H1 (cell line): ENCODE data around the gene HSPA5. TPM values are rescaled to one million over a fixed set of nuclear protein-coding genes. Genes with fewer than 3 reads are reported as not detected.

Experiments used
- CTCF ChIA-PET: fragments of 300-600 bp; sonication (Branson Sonifier 250); formaldehyde crosslinking; loops from one replicate; lab custom pipeline; 2021; ENCODE audit not compliant: partially characterized antibody; lab: Charles Lee
- POLR2A ChIA-PET: fragments of 300-600 bp; sonication (Branson Sonifier 250); formaldehyde crosslinking; loops from one replicate; lab custom pipeline; 2021; ENCODE audit warnings: inconsistent platforms; ENCODE audit not compliant: partially characterized antibody; lab: Charles Lee
- DNase-seq, 2 experiments: peaks; one replicate each; pipeline versions ENCODE4 v3.0.0 to v3.0.0-alpha.2; 2010 to 2022; ENCODE audit warnings: low spot score in 2 of 2, low read depth in 1 of 2, mixed read lengths in 1 of 2
- FAIRE-seq: peaks from 2 replicates; lab custom pipeline; 2011; peaks lifted over from hg19 to GRCh38; lab: Jason Lieb, UNC
- H2AFZ ChIP-seq: 2 replicates; pipeline ENCODE4 v1.8.1; 2012; ENCODE audit warnings: low read length, inconsistent platforms
- H2AK5ac ChIP-seq: 2 replicates; pipeline ENCODE4 v1.6.1; 2013; ENCODE audit warnings: low read depth, low read length
- H2BK120ac ChIP-seq: replicated peaks from 2 replicates; pipeline ENCODE3; 2013; ENCODE audit warnings: low read depth, low read length, inconsistent platforms
- H2BK12ac ChIP-seq: 2 replicates; pipeline ENCODE4 v1.6.1; 2013; ENCODE audit warnings: low read depth, low read length
- H2BK15ac ChIP-seq: 2 replicates; pipeline ENCODE4 v1.6.1; 2013; ENCODE audit warnings: low read length
- H2BK20ac ChIP-seq: 2 replicates; pipeline ENCODE4 v1.6.1; 2013; ENCODE audit warnings: low read length
- H2BK5ac ChIP-seq: 2 replicates; pipeline ENCODE4 v1.6.1; 2013; ENCODE audit warnings: low read depth, low read length
- H3K14ac ChIP-seq: 2 replicates; pipeline ENCODE4 v1.6.1; 2013; ENCODE audit warnings: inconsistent platforms; ENCODE audit not compliant: insufficient read length
- H3K18ac ChIP-seq: 2 replicates; pipeline ENCODE4 v1.6.1; 2013; ENCODE audit warnings: low read length; ENCODE audit errors: extremely low read depth
- H3K23ac ChIP-seq: 2 replicates; pipeline ENCODE4 v1.6.1; 2013; ENCODE audit warnings: inconsistent platforms; ENCODE audit not compliant: insufficient read length
- H3K23me2 ChIP-seq: 2 replicates; pipeline ENCODE4 v1.6.1; 2013; ENCODE audit warnings: low read depth, low read length
- H3K27ac ChIP-seq: 2 replicates; pipeline ENCODE4 v1.6.1; 2011; ENCODE audit warnings: low read depth, low read length, inconsistent platforms
- H3K27me3 ChIP-seq, 4 experiments: replicated peaks in 1 of 4; 1 replicate in 1 of 4; 2 replicates in 3 of 4; pipeline versions ENCODE4 v1.6.1 to v1.8.1; 2011 to 2013; ENCODE audit warnings: low read length in 3 of 4, mild to moderate bottlenecking in 3 of 4, inconsistent platforms in 2 of 4, mixed read lengths in 2 of 4, moderate library complexity in 1 of 4; ENCODE audit not compliant: control insufficient read depth in 3 of 4, insufficient read depth in 3 of 4; ENCODE audit errors: extremely low read depth in 1 of 4
- H3K36me3 ChIP-seq, 4 experiments: 2 replicates each; pipeline versions ENCODE4 v1.6.1 to v1.8.1; 2011 to 2013; ENCODE audit warnings: mild to moderate bottlenecking in 4 of 4, low read length in 3 of 4, moderate library complexity in 2 of 4, control low read depth in 1 of 4, inconsistent platforms in 1 of 4; ENCODE audit not compliant: insufficient read depth in 4 of 4, control insufficient read depth in 2 of 4
- H3K4ac ChIP-seq: replicated peaks from 2 replicates; pipeline ENCODE3; 2013; ENCODE audit warnings: low read length, low read depth, mixed read lengths, inconsistent platforms; ENCODE audit not compliant: insufficient read length
- H3K4me1 ChIP-seq, 4 experiments: replicated peaks in 1 of 4; 1 replicate in 1 of 4; 2 replicates in 3 of 4; pipeline versions ENCODE4 v1.6.1 to v1.8.1; 2011 to 2013; ENCODE audit warnings: low read length in 3 of 4, inconsistent platforms in 2 of 4, mixed read lengths in 1 of 4; ENCODE audit not compliant: insufficient read depth in 4 of 4, control insufficient read depth in 3 of 4
- H3K4me2 ChIP-seq, 2 experiments: 2 replicates each; pipeline versions ENCODE4 v1.6.1 to v1.8.1; 2011 to 2013; ENCODE audit warnings: low read depth in 2 of 2, low read length in 2 of 2, control low read depth in 1 of 2, inconsistent platforms in 1 of 2, mild to moderate bottlenecking in 1 of 2; ENCODE audit not compliant: insufficient read depth in 1 of 2
- H3K4me3 ChIP-seq, 4 experiments: fragments of 200-600, 300-600 bp in 1 of 4; sonication (generic), shearing (Covaris generic), sonication (Bioruptor Twin) in 1 of 4; 2 replicates each; pipeline versions ENCODE4 v1.5.1 to v1.8.1; 2011 to 2016; ENCODE audit warnings: low read length in 4 of 4, low read depth in 3 of 4, control low read depth in 2 of 4, inconsistent platforms in 2 of 4, mild to moderate bottlenecking in 2 of 4, mixed read lengths in 1 of 4, moderate library complexity in 1 of 4; ENCODE audit not compliant: insufficient read depth in 2 of 4; ENCODE audit errors: extremely low read depth in 1 of 4
- H3K56ac ChIP-seq: replicated peaks from 2 replicates; pipeline ENCODE3; 2013; ENCODE audit warnings: low read depth, mild to moderate bottlenecking, mixed read lengths, low read length, inconsistent platforms; ENCODE audit not compliant: insufficient read length
- H3K79me1 ChIP-seq: 2 replicates; pipeline ENCODE4 v1.6.1; 2013; ENCODE audit warnings: low read depth, low read length, control low read depth
- H3K79me2 ChIP-seq, 2 experiments: 2 replicates each; pipeline versions ENCODE4 v1.6.1 to v1.8.1; 2012 to 2013; ENCODE audit warnings: low read length in 2 of 2, mild to moderate bottlenecking in 2 of 2, inconsistent platforms in 1 of 2; ENCODE audit not compliant: insufficient read depth in 2 of 2, control insufficient read depth in 1 of 2
- H3K9ac ChIP-seq, 4 experiments: replicated peaks in 1 of 4; 1 replicate in 1 of 4; 2 replicates in 3 of 4; pipeline versions ENCODE4 v1.6.1 to v1.8.1; 2011 to 2013; ENCODE audit warnings: low read depth in 3 of 4, low read length in 3 of 4, control low read depth in 2 of 4, mild to moderate bottlenecking in 2 of 4, moderate library complexity in 2 of 4, inconsistent platforms in 1 of 4; ENCODE audit errors: extremely low read depth in 1 of 4
- H3K9me3 ChIP-seq, 2 experiments: 2 replicates each; pipeline versions ENCODE4 v1.6.1 to v1.8.1; 2012 to 2013; ENCODE audit warnings: mild to moderate bottlenecking in 2 of 2, moderate library complexity in 2 of 2, control low read depth in 1 of 2, inconsistent platforms in 1 of 2, low read depth in 1 of 2, low read length in 1 of 2, mixed read lengths in 1 of 2; ENCODE audit not compliant: insufficient read depth in 2 of 2
- H4K20me1 ChIP-seq, 2 experiments: replicated peaks in 1 of 2; 2 replicates each; pipeline versions ENCODE3 to v1.8.1; 2011 to 2013; ENCODE audit warnings: inconsistent platforms in 2 of 2, low read length in 2 of 2, mild to moderate bottlenecking in 1 of 2; ENCODE audit not compliant: insufficient read depth in 2 of 2, control insufficient read depth in 1 of 2
- H4K5ac ChIP-seq: 2 replicates; pipeline ENCODE4 v1.6.1; 2013; ENCODE audit warnings: low read length, low read depth, mixed read lengths, inconsistent platforms; ENCODE audit not compliant: insufficient read length
- H4K8ac ChIP-seq: 2 replicates; pipeline ENCODE4 v1.8.0; 2013; ENCODE audit warnings: mild to moderate bottlenecking, moderate library complexity, low read length, inconsistent platforms; ENCODE audit not compliant: insufficient read depth; ENCODE audit errors: extremely low read depth
- H4K91ac ChIP-seq: replicated peaks from 2 replicates; pipeline ENCODE3; 2013; ENCODE audit warnings: low read length, mixed read lengths, inconsistent platforms; ENCODE audit not compliant: insufficient read length
- BRCA1 ChIP-seq: IDR thresholded peaks from 2 replicates; pipeline ENCODE4 v1.6.1; 2012; ENCODE audit warnings: low read depth, low read length, improper control_type of control experiment
- POLR2AphosphoS5 ChIP-seq: IDR thresholded peaks from 2 replicates; pipeline ENCODE4 v1.6.1; 2011; ENCODE audit warnings: low read depth, low read length
- RXRA ChIP-seq: IDR thresholded peaks from 2 replicates; pipeline ENCODE4 v1.6.1; 2011; ENCODE audit warnings: low read depth, mild to moderate bottlenecking, low read length, moderate library complexity; ENCODE audit not compliant: insufficient read depth
- SP1 ChIP-seq: IDR thresholded peaks from 2 replicates; pipeline ENCODE4 v1.6.1; 2011; ENCODE audit warnings: low read depth, low read length
- SRF ChIP-seq: IDR thresholded peaks from 2 replicates; pipeline ENCODE4 v1.6.1; 2011; ENCODE audit warnings: mild to moderate bottlenecking, low read depth, low read length, moderate library complexity
- TAF7 ChIP-seq: optimal IDR thresholded peaks from 2 replicates; pipeline ENCODE3; 2011; ENCODE audit warnings: low read depth, mild to moderate bottlenecking, inconsistent platforms, low read length, moderate library complexity, borderline replicate concordance
- YY1 ChIP-seq: IDR thresholded peaks from 2 replicates; pipeline ENCODE4 v1.6.1; 2011; ENCODE audit warnings: low read depth, mild to moderate bottlenecking, low read length
- WGBS, 2 experiments: shearing (Covaris generic) in 1 of 2; methylation state at CpG; one replicate each; pipeline versions ENCODE4 v1.1.6 to v1.1.7; 2013 to 2015; ENCODE audit warnings: low lambda C conversion rate in 2 of 2, mixed read lengths in 2 of 2, inconsistent platforms in 1 of 2, low coverage in 1 of 2, missing lambda C conversion rate in 1 of 2; ENCODE audit not compliant: insufficient replicate concordance in 2 of 2, insufficient coverage in 1 of 2, insufficient read length in 1 of 2; ENCODE audit errors: extremely low coverage in 1 of 2, missing lambda C conversion rate in 1 of 2; 5-methylcytosine and 5-hydroxymethylcytosine counted together
- polyA plus RNA-seq, 7 experiments: library from polyadenylated mRNA; depleted of rRNA in 3 of 7; stranded (reverse) in 5 of 7; unstranded in 2 of 7; fragments of >200 nt in 5 of 7; fragments of 200-250 nt in 2 of 7; gene quantifications; 1 replicate in 5 of 7; 2 replicates in 1 of 7; 4 replicates in 1 of 7; pipeline versions ENCODE4 v1.2.1 to v1.2.3, GENCODE V29; 2011 to 2013; ENCODE audit warnings: missing spikeins in 2 of 7, mixed read lengths in 2 of 7
- total RNA-seq: library from RNA; stranded (reverse); fragmentation: NEBNext Ultra II Directional; extraction: Animal tissue kit (Norgen Biotek cat#: 25700); gene quantifications from 2 replicates; pipeline ENCODE4 v1.2.1, GENCODE V29; 2021

HSPA5 gene
- total and polyA plus RNA-seq, 2 of the 8 experiments (the other 6 are each of a cell fraction or from before 2014, with no cell fraction given), result 91.3 to 352 TPM

DNA sequence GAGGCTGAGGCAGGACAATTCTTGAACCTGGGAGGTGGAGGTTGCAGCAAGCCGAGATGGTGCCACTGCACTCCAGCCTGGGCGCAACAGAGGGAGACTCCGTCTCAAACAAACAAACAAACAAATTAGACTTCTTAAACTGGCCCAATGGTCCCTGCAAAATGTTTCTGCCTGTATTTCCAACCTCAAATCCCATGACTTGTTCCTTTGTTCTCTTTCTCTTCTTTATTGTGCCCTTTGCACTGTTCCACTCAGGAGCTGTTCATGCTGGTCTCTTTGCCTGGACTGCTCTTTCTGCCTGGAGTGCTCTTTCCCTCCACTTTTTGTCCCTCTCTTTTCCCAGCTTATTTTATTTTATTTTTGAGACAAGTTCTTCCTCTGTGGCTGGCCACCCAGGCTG, 36.7 kb downstream of the HSPA5 start:
- ChIA-PET POLR2A (interaction anchor here (1.9 to 2.2 kb wide), 2 partner anchors 13 to 37 kb away, joined by 6 to 8 read pairs; partner anchors contain the start of gene HSPA5), CTCF (interaction anchor here (1.2 kb wide), 1 partner anchor 34 kb away, joined by 3 read pairs; no protein-coding TSS in a partner anchor)
- Histone ChIP-seq H4K8ac (no peak overlapping the region), H3K79me2 (no peaks in the 10 kb centered on the region), H3K4me1 (peaks cover 0 to 1% (median 0%) of the 10 kb centered on the region in 4 experiments; a peak in 2 of 7 replicates), H2BK15ac (no peak overlapping the region), H4K20me1 (no peaks in the 10 kb centered on the region), H3K56ac (no peak overlapping the region), H3K36me3 (peaks cover 2 to 12% (median 7%) of the 10 kb centered on the region in 4 experiments; a peak in 4 of 8 replicates), H3K14ac (no peak overlapping the region), H4K5ac (no peak overlapping the region), H3K23me2 (peaks cover 6% of the 10 kb centered on the region), H2BK20ac (no peak overlapping the region), H2AFZ (no peak overlapping the region), H3K4me2 (no peak overlapping the region), H3K79me1 (no peaks in the 10 kb centered on the region), H3K9ac (no peak overlapping the region), H3K4me3 (no peak overlapping the region), H3K18ac (no peak overlapping the region), H3K9me3 (no peaks in the 10 kb centered on the region), H2BK120ac (no peak overlapping the region), H4K91ac (no peak overlapping the region), H2BK5ac (no peak overlapping the region), H3K27ac (no peak overlapping the region), H3K23ac (no peak overlapping the region), H2BK12ac (no peak overlapping the region), H2AK5ac (no peak overlapping the region), H3K4ac (no peak overlapping the region), H3K27me3 (no peaks in the 10 kb centered on the region)
- DNase-seq (no peak), FAIRE-seq (no peak)
- TF ChIP-seq SRF (no peak), TAF7 (no peak), SP1 (no peak), POLR2AphosphoS5 (no peak), BRCA1 (no peak), RXRA (no peak), YY1 (no peak)
- 92% methylated on average over 3 of the region's 3 CpGs; no CpG with 5 or more reads in 1 of the 2 experiments for WGBS, 2 experiments
